ENCODE results near the gene TRIM73.
"Not testable (repeated sequence)": the region's sequence is repeated elsewhere in the genome, so short reads cannot be mapped to it uniquely, and the experiment has no call there.

TRIM73 gene

GRCh38 chr7:75442101-75442464 is 46.7 kb downstream of the TRIM73 start:
- H3K36me3 Mint-ChIP-seq (ENCODE audit: low read depth), result peaks cover 26% of the 10 kb centered on the region
- peak overlapping the region; percentile 81 for H3K4me3 Mint-ChIP-seq

GRCh38 chr7:75442465-75443111 is 47.2 kb downstream of the TRIM73 start:
- peak overlapping the region; percentile 87 for H3K4me3 Mint-ChIP-seq
- H3K27me3 Mint-ChIP-seq, H3K9me3 Mint-ChIP-seq, H3K4me1 Mint-ChIP-seq: not testable (repeated sequence)
- peak; percentile 95 for ATAC-seq
- peak overlapping the region; percentile 90 for H3K27ac Mint-ChIP-seq
- peaks cover 25% of the 10 kb centered on the region for H3K36me3 Mint-ChIP-seq (ENCODE audit: low read depth)
- DNase-seq, result peak; percentile 32

More at GRCh38 chr7:75442101-75442464, 46.7 kb downstream of the TRIM73 start:
- DNase-seq, H3K4me1 Mint-ChIP-seq, H3K27me3 Mint-ChIP-seq, H3K9me3 Mint-ChIP-seq: not testable (repeated sequence)
- peak; percentile 47 for ATAC-seq
- H3K27ac Mint-ChIP-seq, result peak overlapping the region; percentile 85

DNA sequence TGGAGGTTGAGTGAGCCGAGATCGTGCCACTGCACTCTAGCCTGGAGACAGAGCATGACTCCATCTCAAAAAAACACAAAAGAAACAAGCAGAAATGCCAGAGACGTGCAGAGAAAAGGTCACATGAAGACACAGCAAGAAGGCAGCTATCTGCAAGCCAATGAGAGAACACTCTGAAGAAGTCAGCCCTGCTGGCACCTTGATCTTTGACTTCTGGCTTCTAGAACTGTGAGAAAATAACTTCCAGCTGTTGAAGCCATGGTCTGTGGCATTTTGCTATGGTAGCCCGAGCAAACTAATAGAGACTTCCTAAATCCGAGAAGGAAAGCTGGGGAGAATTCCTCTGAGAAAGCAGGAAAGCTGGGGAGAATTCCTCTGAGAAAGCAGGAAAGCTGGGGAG is 54.5 kb downstream of the TRIM73 start:
- not testable (repeated sequence) for H3K27me3 Mint-ChIP-seq; H3K4me3 Mint-ChIP-seq; ATAC-seq; H3K9me3 Mint-ChIP-seq; H3K4me1 Mint-ChIP-seq; H3K27ac Mint-ChIP-seq; DNase-seq; H3K36me3 Mint-ChIP-seq (ENCODE audit: low read depth)

DNA sequence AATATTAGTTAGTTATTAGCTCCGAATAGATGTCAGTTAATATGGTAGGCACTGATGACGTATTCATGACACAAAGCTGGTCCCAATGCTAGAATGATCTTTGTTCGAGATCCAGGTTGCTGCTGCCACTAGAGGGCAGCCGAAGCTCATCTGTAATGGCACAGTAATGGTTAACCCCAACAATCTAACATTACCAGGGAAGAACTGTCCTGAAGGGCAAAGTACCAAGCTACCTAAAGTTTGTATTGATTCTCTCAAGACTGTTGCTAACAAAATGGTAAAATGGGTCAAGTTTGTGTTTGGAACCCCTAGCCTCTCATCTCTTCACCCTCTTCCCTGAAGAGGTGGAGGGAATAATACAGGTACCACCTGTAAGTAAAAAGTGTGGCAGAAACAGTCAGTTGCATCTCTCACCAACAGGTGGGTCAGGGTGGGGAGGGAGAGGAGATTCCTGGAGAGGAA is 57.1 kb downstream of the TRIM73 start:
- not testable (repeated sequence) for H3K36me3 Mint-ChIP-seq (ENCODE audit: low read depth); H3K9me3 Mint-ChIP-seq; H3K27ac Mint-ChIP-seq; H3K4me1 Mint-ChIP-seq; H3K27me3 Mint-ChIP-seq; H3K4me3 Mint-ChIP-seq; DNase-seq
- ATAC-seq, result peak; percentile 83

Data from activated naive CD8-positive, alpha-beta T cell treated with anti-CD3 and anti-CD28 coated beads, Interleukin-2, amount 50 U/mL, for 24 hours (primary cell).